Osteoblast (primary cell): Measurements from ENCODE around the gene DENND1A. TPM values are rescaled to one million over a fixed set of nuclear protein-coding genes. Genes with fewer than 3 reads are reported as not detected.

Experiments
- DNase-seq: peaks from one replicate; pipeline ENCODE4 v3.0.0; 2011; ENCODE audit warnings: low spot score, mixed read lengths; ENCODE audit not compliant: insufficient read length; ENCODE audit errors: missing footprints
- H2AFZ ChIP-seq: 2 replicates; pipeline ENCODE4 v1.6.0; 2011; ENCODE audit warnings: mild to moderate bottlenecking, low read length
- H3K27ac ChIP-seq: 2 replicates; pipeline ENCODE4 v1.5.1; 2011; ENCODE audit warnings: mild to moderate bottlenecking, low read depth, low read length, moderate library complexity
- H3K27me3 ChIP-seq: 2 replicates; pipeline ENCODE4 v1.6.0; 2012; ENCODE audit warnings: mild to moderate bottlenecking, control low read depth, inconsistent platforms, low read length, moderate library complexity; ENCODE audit not compliant: insufficient read depth
- H3K36me3 ChIP-seq: 2 replicates; pipeline ENCODE4 v1.5.1; 2011; ENCODE audit warnings: mild to moderate bottlenecking, low read length, control low read depth, moderate library complexity; ENCODE audit not compliant: insufficient read depth
- H3K4me1 ChIP-seq: 2 replicates; pipeline ENCODE4 v1.5.1; 2011; ENCODE audit warnings: mild to moderate bottlenecking, low read length, control low read depth, moderate library complexity; ENCODE audit not compliant: insufficient read depth
- H3K4me2 ChIP-seq: 2 replicates; pipeline ENCODE4 v1.6.0; 2011; ENCODE audit warnings: mild to moderate bottlenecking, low read length; ENCODE audit not compliant: insufficient read depth
- H3K4me3 ChIP-seq: fragments of 200-600 bp; sonication (generic); 3 replicates; pipeline ENCODE4 v1.5.1; 2012; ENCODE audit warnings: mild to moderate bottlenecking, low read length, inconsistent platforms; ENCODE audit not compliant: insufficient read depth
- H3K79me2 ChIP-seq: 2 replicates; pipeline ENCODE4 v1.6.0; 2012; ENCODE audit warnings: mild to moderate bottlenecking, low read length, control low read depth, inconsistent platforms; ENCODE audit not compliant: insufficient read depth
- H3K9me3 ChIP-seq: 2 replicates; pipeline ENCODE4 v1.5.1; 2011; ENCODE audit warnings: low read depth, low read length, control low read depth
- H4K20me1 ChIP-seq: 2 replicates; pipeline ENCODE4 v1.6.0; 2012; ENCODE audit warnings: mild to moderate bottlenecking, low read length, control low read depth; ENCODE audit not compliant: insufficient read depth
- CTCF ChIP-seq: IDR thresholded peaks from 2 replicates; pipeline ENCODE4 v1.5.1; 2011; ENCODE audit warnings: mild to moderate bottlenecking, low read depth, low read length, moderate library complexity; ENCODE audit errors: extremely low read depth
- total RNA-seq: library from RNA; depleted of rRNA; stranded (reverse); fragments of >200 nt; gene quantifications from 2 replicates; pipeline ENCODE4 v1.2.3, GENCODE V29; 2012

DENND1A gene
- total RNA-seq, 1 donor: 14.1 TPM

DNA sequence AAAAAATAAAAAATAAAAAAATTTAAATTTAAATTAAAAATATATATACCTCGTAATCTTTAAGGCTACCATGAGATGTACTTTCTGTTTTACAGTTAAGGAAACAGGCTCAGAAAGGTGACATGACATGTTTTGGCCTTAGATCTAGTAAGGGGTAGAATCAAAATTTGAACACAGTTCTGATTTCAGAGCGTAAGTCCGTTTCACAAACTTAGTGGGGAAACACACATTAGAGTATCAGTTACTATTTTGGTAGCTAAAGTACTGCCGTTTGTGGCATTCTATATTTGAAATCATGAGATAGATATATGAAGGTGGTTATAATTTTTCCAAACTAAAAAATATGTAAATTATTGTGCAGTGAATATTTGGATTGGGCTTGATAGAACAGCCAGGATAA is 186.2 kb downstream of the DENND1A start:
- Histone ChIP-seq H3K79me2 (no peaks in the 10 kb centered on the region), H3K4me3 (no peak overlapping the region), H2AFZ (no peak overlapping the region), H3K27me3 (no peaks in the 10 kb centered on the region), H3K36me3 (no peaks in the 10 kb centered on the region), H3K9me3 (no peaks in the 10 kb centered on the region), H3K27ac (no peak overlapping the region), H3K4me1 (peaks cover 8% of the 10 kb centered on the region), H3K4me2 (no peak overlapping the region), H4K20me1 (no peaks in the 10 kb centered on the region)
- DNase-seq: no peak
- no peak for TF ChIP-seq CTCF

- DNase-seq: no peak
- Histone ChIP-seq H3K36me3 (no peaks in the 10 kb centered on the region), H4K20me1 (no peaks in the 10 kb centered on the region), H3K27me3 (no peaks in the 10 kb centered on the region), H3K9me3 (no peaks in the 10 kb centered on the region), H3K4me1 (peaks cover 8% of the 10 kb centered on the region), H3K4me3 (no peak overlapping the region), H2AFZ (peak overlapping the region; percentile 50), H3K27ac (no peak overlapping the region), H3K4me2 (peak overlapping the region; percentile 38), H3K79me2 (no peaks in the 10 kb centered on the region)
- no peak for TF ChIP-seq CTCF
Observed at GRCh38 chr9:123742009-123742767, 187.7 kb downstream of the DENND1A start.

DNA sequence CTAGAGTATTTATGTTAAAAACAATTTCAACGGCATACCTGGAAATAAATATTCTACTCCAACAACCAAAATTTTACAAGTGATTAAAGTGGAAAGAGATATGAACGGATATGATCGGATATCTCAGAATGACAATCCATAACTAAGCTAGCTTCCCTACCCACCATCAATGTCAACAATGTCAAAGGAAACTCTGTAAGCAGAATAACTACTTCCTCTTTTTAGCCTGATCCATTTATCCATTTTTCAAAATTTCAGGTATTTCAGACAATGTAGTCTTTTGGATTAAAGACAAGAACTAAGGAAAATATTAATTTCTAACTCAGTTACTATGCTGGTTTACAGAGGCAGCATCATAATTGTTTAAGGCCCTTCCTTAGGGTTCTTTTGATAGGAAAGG is 188.7 kb downstream of the DENND1A start:
- H3K4me1 ChIP-seq: peaks cover 8% of the 10 kb centered on the region
- H3K36me3 ChIP-seq: no peaks in the 10 kb centered on the region
- H3K4me2 ChIP-seq: no peak overlapping the region
- no peak for TF ChIP-seq CTCF
- H2AFZ ChIP-seq: no peak overlapping the region
- no peak for DNase-seq
- H3K27me3 ChIP-seq: no peaks in the 10 kb centered on the region
- no peaks in the 10 kb centered on the region for H4K20me1 ChIP-seq
- H3K79me2 ChIP-seq: no peaks in the 10 kb centered on the region
- H3K9me3 ChIP-seq: no peaks in the 10 kb centered on the region
- H3K4me3 ChIP-seq: no peak overlapping the region
- no peak overlapping the region for H3K27ac ChIP-seq

GRCh38 chr9:123739902-123740301 is 190.0 kb downstream of the DENND1A start:
- Histone ChIP-seq H3K36me3 (no peaks in the 10 kb centered on the region), H3K4me2 (no peak overlapping the region), H3K9me3 (no peaks in the 10 kb centered on the region), H3K4me3 (no peak overlapping the region), H3K27ac (no peak overlapping the region), H3K79me2 (no peaks in the 10 kb centered on the region), H3K4me1 (peaks cover 8% of the 10 kb centered on the region), H2AFZ (no peak overlapping the region), H4K20me1 (no peaks in the 10 kb centered on the region), H3K27me3 (no peaks in the 10 kb centered on the region)
- TF ChIP-seq CTCF: no peak
- no peak for DNase-seq
